HG02678 (cell line): Measurements from ENCODE around the gene PPM1M.
A peak's percentile ranks its signal among the peaks of the same experiment; 100 is the strongest.

ENCODE experiments used
- ATAC-seq: cut with Tn5 transposase; IDR thresholded peaks from one replicate; pipeline ENCODE4 v1.9.1; 2021; ENCODE audit warnings: mild to moderate bottlenecking, moderate library complexity; ENCODE audit not compliant: unreplicated experiment

PPM1M gene

GRCh38 chr3:52229656-52230055 is 15.9 kb upstream of the PPM1M start:
- no peak for ATAC-seq

GRCh38 chr3:52230461-52230860 is 15.1 kb upstream of the PPM1M start:
- ATAC-seq = no peak

- no peak for ATAC-seq
Observed at GRCh38 chr3:52230889-52231499, 14.6 kb upstream of the PPM1M start.

GRCh38 chr3:52231502-52232278 is 13.9 kb upstream of the PPM1M start:
- peak; percentile 49 for ATAC-seq

- no peak for ATAC-seq
Observed at GRCh38 chr3:52232279-52233107, 13.1 kb upstream of the PPM1M start.

GRCh38 chr3:52233108-52233591 is 12.4 kb upstream of the PPM1M start:
- ATAC-seq = no peak

GRCh38 chr3:52233968-52234367 is 11.6 kb upstream of the PPM1M start:
- no peak for ATAC-seq

- ATAC-seq = no peak
Observed at GRCh38 chr3:52234516-52235447, 10.8 kb upstream of the PPM1M start.

- no peak for ATAC-seq
Observed at GRCh38 chr3:52236424-52236886, 9.1 kb upstream of the PPM1M start.

GRCh38 chr3:52237006-52237656 is 8.4 kb upstream of the PPM1M start:
- ATAC-seq = no peak

- ATAC-seq = no peak
Observed at GRCh38 chr3:52237657-52238172, 7.8 kb upstream of the PPM1M start.

- ATAC-seq = peak; percentile 5
Observed at GRCh38 chr3:52238193-52238760, 7.3 kb upstream of the PPM1M start.

- ATAC-seq = peak; percentile 77
Observed at GRCh38 chr3:52238761-52239701, 6.5 kb upstream of the PPM1M start, which contains the start of gene TWF2. Gene TWF2 (minus strand): TSS chr3:52239158. CDS start chr3:52239016, 142 bp downstream.

- ATAC-seq = no peak
Observed at GRCh38 chr3:52240059-52240885, 5.3 kb upstream of the PPM1M start.

- ATAC-seq = no peak
Observed at GRCh38 chr3:52240886-52241370, 4.6 kb upstream of the PPM1M start.

- ATAC-seq = no peak
Observed at GRCh38 chr3:52242039-52242438, 3.5 kb upstream of the PPM1M start.
